HG03139 (cell line): ENCODE measurements around the gene PLXNA4.

Experiments used
- ATAC-seq: cut with Tn5 transposase; IDR thresholded peaks from one replicate; pipeline ENCODE4 v1.9.1; 2021; ENCODE audit not compliant: unreplicated experiment

The PLXNA4 gene

GRCh38 chr7:132590162-132590561 lies 13.9 kb upstream of the PLXNA4 start:
- ATAC-seq: no peak

GRCh38 chr7:132588596-132588995 lies 12.3 kb upstream of the PLXNA4 start:
- no peak for ATAC-seq

GRCh38 chr7:132584796-132585494 lies 8.7 kb upstream of the PLXNA4 start:
- ATAC-seq: no peak

GRCh38 chr7:132581431-132581830 lies 5.2 kb upstream of the PLXNA4 start:
- no peak for ATAC-seq

- peak; percentile 66 for ATAC-seq
These were observed 4.5 kb upstream of the PLXNA4 start for GRCh38 chr7:132580717-132581285.

- ATAC-seq: no peak
These were observed 4.0 kb upstream of the PLXNA4 start for GRCh38 chr7:132580277-132580676.

GRCh38 chr7:132579260-132579899 lies 3.1 kb upstream of the PLXNA4 start:
- ATAC-seq: no peak

GRCh38 chr7:132578826-132579225 lies 2.6 kb upstream of the PLXNA4 start:
- no peak for ATAC-seq

GRCh38 chr7:132578050-132578370 lies 1.7 kb upstream of the PLXNA4 start:
- no peak for ATAC-seq

GRCh38 chr7:132577206-132578049 lies 1.2 kb upstream of the PLXNA4 start:
- ATAC-seq: no peak

GRCh38 chr7:132576721-132577085 lies 433 bp upstream of the PLXNA4 start:
- no peak for ATAC-seq

GRCh38 chr7:132575419-132575981 lies 770 bp downstream of the PLXNA4 start:
- no peak for ATAC-seq

GRCh38 chr7:132574223-132574622 lies 2.0 kb downstream of the PLXNA4 start:
- ATAC-seq: no peak

- no peak for ATAC-seq
These were observed 2.9 kb downstream of the PLXNA4 start for GRCh38 chr7:132573251-132573955.

- no peak for ATAC-seq
These were observed 3.7 kb downstream of the PLXNA4 start for GRCh38 chr7:132572526-132572925.

- ATAC-seq: no peak
These were observed 4.3 kb downstream of the PLXNA4 start for GRCh38 chr7:132571970-132572369.

- no peak for ATAC-seq
These were observed 6.2 kb downstream of the PLXNA4 start for GRCh38 chr7:132569884-132570614.

- ATAC-seq: no peak
These were observed 7.3 kb downstream of the PLXNA4 start for GRCh38 chr7:132568962-132569361.

GRCh38 chr7:132565885-132566284 lies 10.4 kb downstream of the PLXNA4 start:
- no peak for ATAC-seq

GRCh38 chr7:132565441-132565840 lies 10.8 kb downstream of the PLXNA4 start:
- ATAC-seq: no peak
